CD4-positive, alpha-beta T cell treated with Interleukin-15 for 4 hours (primary cell): ENCODE results near the gene IKZF2.
"Not testable (repeated sequence)": the region's sequence is repeated elsewhere in the genome, so short reads cannot be mapped to it uniquely, and the experiment has no call there.

Source experiments
- DNase-seq: peaks from one replicate; pipeline ENCODE4 v3.0.0-alpha.2; 2020; ENCODE audit warnings: low spot score

IKZF2 gene

GRCh38 chr2:213042262-213042661 lies 109.2 kb downstream of the IKZF2 start:
- DNase-seq = no peak

- DNase-seq = no peak
Measured at GRCh38 chr2:213036836-213037235, 114.6 kb downstream of the IKZF2 start.

GRCh38 chr2:213034585-213034984 lies 116.8 kb downstream of the IKZF2 start:
- DNase-seq = no peak

- no peak for DNase-seq
Measured at GRCh38 chr2:213032607-213033006, 118.8 kb downstream of the IKZF2 start.

- no peak for DNase-seq
Measured at GRCh38 chr2:213022987-213023386, 128.4 kb downstream of the IKZF2 start.

GRCh38 chr2:213021971-213022899 lies 129.2 kb downstream of the IKZF2 start:
- DNase-seq = peak; percentile 37

- DNase-seq = not testable (repeated sequence)
Measured at GRCh38 chr2:213020913-213021312, 130.5 kb downstream of the IKZF2 start.

GRCh38 chr2:213020268-213020667 lies 131.1 kb downstream of the IKZF2 start:
- no peak for DNase-seq

- no peak for DNase-seq
Measured at GRCh38 chr2:213019368-213019767, 132.0 kb downstream of the IKZF2 start.

GRCh38 chr2:213018340-213018901 lies 133.0 kb downstream of the IKZF2 start:
- DNase-seq = no peak

GRCh38 chr2:213017404-213017803 lies 134.0 kb downstream of the IKZF2 start:
- DNase-seq = no peak

- no peak for DNase-seq
Measured at GRCh38 chr2:213016984-213017351, 134.4 kb downstream of the IKZF2 start.

GRCh38 chr2:213016166-213016983 lies 135.0 kb downstream of the IKZF2 start:
- no peak for DNase-seq

- peak; percentile 25 for DNase-seq
Measured at GRCh38 chr2:213015387-213016165, 135.8 kb downstream of the IKZF2 start.

GRCh38 chr2:213013979-213014378 lies 137.4 kb downstream of the IKZF2 start:
- DNase-seq = no peak

- no peak for DNase-seq
Measured at GRCh38 chr2:213011505-213011904, 139.9 kb downstream of the IKZF2 start.

- DNase-seq = no peak
Measured at GRCh38 chr2:213010106-213010779, 141.2 kb downstream of the IKZF2 start.

- no peak for DNase-seq
Measured at GRCh38 chr2:213007290-213007838, 144.0 kb downstream of the IKZF2 start.

GRCh38 chr2:213004197-213004821 lies 147.1 kb downstream of the IKZF2 start:
- DNase-seq = no peak

- DNase-seq = no peak
Measured at GRCh38 chr2:213002383-213002782, 149.0 kb downstream of the IKZF2 start.
